Mucosa of descending colon (tissue), 3 donors: ENCODE data around the gene TRIM65. TPM values are rescaled to one million over a fixed set of nuclear protein-coding genes. Genes with fewer than 3 reads are reported as not detected.
"Not testable (repeated sequence)": the region's sequence is repeated elsewhere in the genome, so short reads cannot be mapped to it uniquely, and the experiment has no call there.

Experiments
- ATAC-seq: fragments of 200-7000 bp; cut with Tn5 transposase; one replicate; pipeline ENCODE4 v1.9.1; 2020; ENCODE audit warnings: mild to moderate bottlenecking, moderate library complexity
- DNase-seq, 3 donors: peaks; one replicate each; pipeline ENCODE4 v3.0.0-alpha.2; 2020
- H3K36me3 ChIP-seq: fragments of 200-600 bp; one replicate; pipeline ENCODE4 v1.8.0; 2021; ENCODE audit warnings: low read depth, mild to moderate bottlenecking
- H3K4me1 ChIP-seq: fragments of 200-600 bp; one replicate; pipeline ENCODE4 v1.8.0; 2021; ENCODE audit warnings: low read depth, mild to moderate bottlenecking
- H3K4me3 ChIP-seq: fragments of 200-600 bp; one replicate; pipeline ENCODE4 v1.8.0; 2021; ENCODE audit warnings: mild to moderate bottlenecking
- H3K9me3 ChIP-seq: fragments of 200-600 bp; one replicate; pipeline ENCODE4 v1.8.0; 2021; ENCODE audit warnings: mild to moderate bottlenecking
- intact Hi-C, 2 donors: fragments of 100-400 bp; cut with DNase I in 1 of 2; cut with micrococcal nuclease in 1 of 2; formaldehyde crosslinking; loops; one replicate each; pipeline versions ENCODE4 v1.11.0 to v1.11.1; 2022; cut with DNase I, micrococcal nuclease
- total RNA-seq, 3 donors: library from RNA; stranded (reverse); fragmentation: NEBNext Ultra II Directional in 2 of 3; extraction: Animal tissue kit (Norgen Biotek cat#: 25700) in 2 of 3; gene quantifications; one replicate each; pipeline versions ENCODE4 v1.2.1 to v1.2.4, GENCODE V29; 2021 to 2023
- TF ChIP-seq, protein P1 (sequence below): fragments of 200-600 bp; IDR thresholded peaks from one replicate; pipeline ENCODE4 v1.8.0; 2022; ENCODE audit warnings: antibody characterized with exemption, mild to moderate bottlenecking
- donor health status: DM: no; HTN: no; CAD: no; lungs with moderate emphysema.
- donor health status: DM: no; HTN: no; CAD: no.
- donor health status: DM: no; HTN: yes; CAD: no.

The TRIM65 gene
- total RNA-seq, 3 donors from 2014 or later: 13.7 to 23.8 (median 15.4) TPM

DNA sequence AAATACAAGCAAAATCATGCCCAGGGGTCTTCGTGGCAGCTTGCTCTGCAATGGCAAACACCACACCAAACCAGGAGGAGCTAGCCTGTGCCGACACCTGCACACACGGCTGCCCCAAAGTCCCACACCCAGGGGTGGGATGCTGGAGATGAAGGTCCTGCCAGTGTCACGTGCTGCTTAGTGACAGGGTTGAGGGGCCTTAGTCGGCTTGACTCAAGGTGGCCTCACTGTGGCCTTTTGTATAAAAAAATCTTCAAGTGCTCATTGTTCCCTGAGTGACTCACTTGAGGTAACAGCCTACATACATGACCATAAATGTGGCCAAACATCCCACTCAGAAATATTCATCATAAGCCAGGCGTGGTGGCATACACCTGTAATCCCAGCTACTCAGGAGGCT, 7.3 kb downstream of the TRIM65 start:
- intact Hi-C loops: no loop called here
- DNase-seq: no peak
- ATAC-seq: peak; percentile 27
- Histone ChIP-seq H3K4me3 (no peak overlapping the region), H3K9me3 (no peaks in the 10 kb centered on the region), H3K4me1 (peaks cover under 1% of the 10 kb centered on the region), H3K36me3 (no peaks in the 10 kb centered on the region)
- TF ChIP-seq, protein P1, sequence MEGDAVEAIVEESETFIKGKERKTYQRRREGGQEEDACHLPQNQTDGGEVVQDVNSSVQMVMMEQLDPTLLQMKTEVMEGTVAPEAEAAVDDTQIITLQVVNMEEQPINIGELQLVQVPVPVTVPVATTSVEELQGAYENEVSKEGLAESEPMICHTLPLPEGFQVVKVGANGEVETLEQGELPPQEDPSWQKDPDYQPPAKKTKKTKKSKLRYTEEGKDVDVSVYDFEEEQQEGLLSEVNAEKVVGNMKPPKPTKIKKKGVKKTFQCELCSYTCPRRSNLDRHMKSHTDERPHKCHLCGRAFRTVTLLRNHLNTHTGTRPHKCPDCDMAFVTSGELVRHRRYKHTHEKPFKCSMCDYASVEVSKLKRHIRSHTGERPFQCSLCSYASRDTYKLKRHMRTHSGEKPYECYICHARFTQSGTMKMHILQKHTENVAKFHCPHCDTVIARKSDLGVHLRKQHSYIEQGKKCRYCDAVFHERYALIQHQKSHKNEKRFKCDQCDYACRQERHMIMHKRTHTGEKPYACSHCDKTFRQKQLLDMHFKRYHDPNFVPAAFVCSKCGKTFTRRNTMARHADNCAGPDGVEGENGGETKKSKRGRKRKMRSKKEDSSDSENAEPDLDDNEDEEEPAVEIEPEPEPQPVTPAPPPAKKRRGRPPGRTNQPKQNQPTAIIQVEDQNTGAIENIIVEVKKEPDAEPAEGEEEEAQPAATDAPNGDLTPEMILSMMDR: no peak

DNA sequence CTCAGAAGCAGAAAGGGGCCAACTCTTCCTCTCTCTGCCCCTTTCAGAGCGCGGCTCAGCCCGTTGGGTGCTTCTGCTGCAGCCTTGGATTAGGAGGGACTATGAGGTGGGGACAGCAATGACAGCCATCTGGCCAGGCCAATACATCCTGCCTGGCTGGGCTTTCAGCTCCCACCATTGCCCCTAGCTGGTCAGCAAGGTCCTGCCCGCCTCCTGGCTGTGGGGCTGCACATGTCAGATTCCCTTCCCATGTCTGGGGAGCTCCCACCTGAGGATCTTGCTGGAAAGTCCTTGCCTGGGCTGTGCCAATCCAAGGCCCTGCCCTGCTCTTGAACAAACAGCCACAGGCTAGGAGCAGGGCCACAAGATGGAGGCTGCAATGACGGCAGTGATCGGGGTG, 8.3 kb downstream of the TRIM65 start:
- no peak for DNase-seq
- no peak overlapping the region for H3K4me3 ChIP-seq
- no peaks in the 10 kb centered on the region for H3K9me3 ChIP-seq
- H3K36me3 ChIP-seq: no peaks in the 10 kb centered on the region
- TF ChIP-seq, protein P1: no peak
- intact Hi-C loops: no loop called here
- no peak for ATAC-seq
- no peaks in the 10 kb centered on the region for H3K4me1 ChIP-seq

DNA sequence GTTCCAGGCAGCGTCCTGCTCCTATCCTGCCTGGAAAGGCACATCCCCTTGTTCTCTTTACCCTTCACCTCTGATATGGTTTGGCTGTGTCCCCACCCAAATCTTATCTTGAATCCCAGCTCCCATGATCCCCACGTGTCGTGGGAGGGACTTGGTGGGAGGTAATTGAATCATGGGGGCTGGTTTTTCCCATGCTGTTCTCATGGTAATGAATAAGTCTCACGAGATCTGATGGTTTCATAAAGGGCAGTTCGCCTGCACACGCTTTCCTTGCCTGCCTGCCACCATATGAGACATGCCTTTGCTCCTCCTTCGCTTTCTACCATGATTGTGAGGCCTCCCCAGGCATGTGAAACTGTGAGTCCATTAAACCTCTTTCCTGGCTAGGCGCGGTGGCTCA, 10.9 kb downstream of the TRIM65 start:
- ATAC-seq, H3K9me3 ChIP-seq, DNase-seq, H3K36me3 ChIP-seq, intact Hi-C loops, H3K4me1 ChIP-seq, H3K4me3 ChIP-seq: not testable (repeated sequence)

DNA sequence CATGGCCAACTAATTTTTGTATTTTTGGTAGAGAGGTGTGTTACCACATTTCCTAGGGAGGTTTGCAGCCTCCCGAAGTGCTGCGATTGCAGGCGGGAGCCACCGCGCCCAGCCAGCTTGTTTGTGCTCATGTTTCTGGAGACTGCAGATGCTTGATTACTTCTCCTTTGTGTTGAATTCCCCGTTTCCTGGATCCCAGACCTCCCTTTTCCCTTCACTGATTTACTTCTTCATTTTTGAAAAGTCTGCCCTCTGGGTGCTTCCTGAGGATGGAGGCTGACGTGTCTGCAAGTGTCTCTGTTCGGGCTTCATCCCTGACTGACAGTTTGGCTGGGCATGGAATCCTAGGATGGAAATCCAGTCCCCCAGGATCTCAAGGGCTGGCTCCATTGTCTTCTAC, 11.3 kb downstream of the TRIM65 start:
- no peaks in the 10 kb centered on the region for H3K36me3 ChIP-seq
- DNase-seq: no peak
- ATAC-seq: no peak
- no peak overlapping the region for H3K4me3 ChIP-seq
- H3K9me3 ChIP-seq: no peaks in the 10 kb centered on the region
- no peaks in the 10 kb centered on the region for H3K4me1 ChIP-seq
- intact Hi-C loops: no loop called here
- TF ChIP-seq, protein P1: no peak

DNA sequence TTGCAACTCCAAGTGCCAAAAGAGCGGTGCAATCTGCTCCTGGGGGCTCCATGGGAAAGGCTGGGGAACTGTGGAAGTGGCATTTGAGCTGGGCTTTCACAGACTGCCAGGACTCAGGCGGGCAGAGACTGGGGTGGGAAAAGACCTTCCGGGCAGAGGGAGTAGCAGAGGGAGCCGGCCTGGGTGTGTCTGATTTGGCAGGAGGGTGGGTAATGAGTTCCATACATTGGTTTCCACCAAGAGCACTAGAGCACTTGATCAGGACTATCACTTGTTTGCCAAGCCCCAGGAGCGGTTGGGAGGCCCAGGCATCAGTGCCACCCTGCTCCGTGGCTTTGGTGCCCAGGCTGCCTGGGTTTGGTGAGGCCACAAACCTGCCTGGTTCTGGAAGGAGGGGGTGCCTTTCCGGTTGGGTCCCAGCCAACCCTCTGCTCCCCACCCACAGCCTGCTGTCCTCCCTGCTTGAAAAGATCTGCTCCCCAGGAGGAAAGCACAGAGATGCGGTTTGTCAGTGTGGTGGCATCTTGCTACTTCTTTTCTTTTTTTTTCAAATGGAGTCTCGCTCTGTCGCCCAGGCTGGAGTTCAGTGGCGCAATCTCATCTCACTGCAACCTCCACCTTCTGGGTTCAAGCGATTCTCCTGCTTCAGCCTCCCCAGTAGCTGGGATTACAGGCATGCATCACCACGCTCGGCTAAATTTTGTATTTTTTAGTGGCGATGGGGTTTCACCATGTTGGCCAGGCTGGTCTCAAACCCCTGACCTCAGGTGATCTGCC, 14.9 kb downstream of the TRIM65 start:
- no peak for DNase-seq
- intact Hi-C loops: no loop called here
- Histone ChIP-seq H3K4me1 (peaks cover 5% of the 10 kb centered on the region), H3K36me3 (no peaks in the 10 kb centered on the region), H3K4me3 (no peak overlapping the region), H3K9me3 (no peaks in the 10 kb centered on the region)
- ATAC-seq: no peak
- TF ChIP-seq, protein P1: no peak

DNA sequence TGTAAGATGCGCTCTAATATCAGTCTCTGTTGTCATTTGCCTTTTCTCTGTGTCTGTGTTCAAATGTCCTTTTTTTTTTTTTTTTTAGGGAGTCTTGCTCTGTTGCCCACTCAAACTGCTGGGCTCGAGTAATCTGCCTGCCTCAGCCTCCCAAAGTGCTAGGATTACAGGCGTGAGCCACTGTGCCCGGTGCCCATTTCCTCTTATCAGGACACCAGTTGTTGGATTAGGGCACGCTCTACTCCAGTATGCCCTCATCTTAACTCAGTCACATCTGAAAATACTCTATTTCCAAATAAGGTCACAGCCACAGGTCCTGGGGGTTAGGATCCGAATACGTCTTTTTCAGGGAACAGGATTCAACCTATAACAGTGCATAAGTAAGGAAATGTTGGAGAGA, 16.5 kb downstream of the TRIM65 start:
- H3K9me3 ChIP-seq: no peaks in the 10 kb centered on the region
- H3K4me3 ChIP-seq: no peak overlapping the region
- TF ChIP-seq, protein P1: no peak
- DNase-seq: no peak
- no peaks in the 10 kb centered on the region for H3K36me3 ChIP-seq
- intact Hi-C loops: no loop called here
- ATAC-seq: no peak
- H3K4me1 ChIP-seq: peaks cover 21% of the 10 kb centered on the region
